ENCODE data around the gene LRTM1. TPM values are rescaled to one million over a fixed set of nuclear protein-coding genes. Genes with fewer than 3 reads are reported as not detected.

The LRTM1 gene
- total RNA-seq, 1 experiment from 2014 or later: not detected

DNA sequence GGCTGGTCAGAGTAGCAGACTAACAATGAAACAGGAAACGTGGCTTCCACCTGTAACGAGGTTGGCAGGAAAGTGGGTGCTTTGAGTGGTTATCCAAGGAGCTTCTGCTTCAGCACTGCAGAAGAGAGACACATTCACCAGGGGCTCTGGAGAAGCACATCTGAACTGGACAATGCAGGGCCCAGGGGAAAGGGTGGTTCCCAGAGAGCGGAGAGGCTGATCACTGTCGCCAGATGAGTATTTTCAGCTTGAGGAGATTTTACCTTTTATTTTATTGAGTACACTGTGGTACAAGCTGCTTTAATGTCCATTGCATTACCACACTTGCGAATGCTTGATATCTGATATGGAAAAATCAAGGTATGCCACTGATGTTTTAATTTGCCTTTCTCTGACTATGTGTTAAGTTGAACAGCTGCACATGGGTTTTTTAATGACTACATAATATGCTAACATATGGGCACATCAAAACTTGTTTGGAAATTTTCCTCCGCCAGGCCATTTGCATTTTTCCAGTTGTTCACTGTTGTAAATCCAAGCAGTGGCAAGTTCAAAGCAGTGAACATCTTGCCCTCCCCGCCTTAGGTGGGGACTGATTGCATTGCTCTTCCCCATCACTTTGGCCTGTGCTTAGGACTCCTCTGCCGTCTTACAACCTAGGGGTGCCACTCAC is 52.1 kb downstream of the LRTM1 start:
- Histone ChIP-seq H2AK5ac (ENCODE audit: insufficient read length, low read length) (no peak overlapping the region), H3K23ac (ENCODE audit: insufficient read length, low read depth, low read length) (no peak overlapping the region), H2BK5ac (ENCODE audit: insufficient read length, low read length) (no peak overlapping the region), H4K5ac (ENCODE audit: insufficient read length, low read depth, low read length) (no peak overlapping the region), H4K91ac (ENCODE audit: insufficient read length, low read depth, low read length) (no peak overlapping the region), H3K27me3 (ENCODE audit: insufficient read depth, low read length) (no peaks in the 10 kb centered on the region), H3K79me2 (ENCODE audit: insufficient read depth, low read length) (no peaks in the 10 kb centered on the region), H3K79me1 (ENCODE audit: insufficient read depth, low read depth, low read length, poor library complexity, severe bottlenecking) (no peaks in the 10 kb centered on the region), H3K18ac (ENCODE audit: insufficient read length, low read depth, low read length) (no peak overlapping the region), H3K9me3 (ENCODE audit: control insufficient read depth, low read depth, low read length) (no peaks in the 10 kb centered on the region), H3T11ph (ENCODE audit: low read length) (no peak overlapping the region), H3K14ac (ENCODE audit: insufficient read depth, low read length) (no peak overlapping the region), H2BK12ac (ENCODE audit: insufficient read length, low read depth, low read length) (no peak overlapping the region), H4K20me1 (ENCODE audit: control insufficient read depth, insufficient read depth, insufficient read length) (no peaks in the 10 kb centered on the region), H3K9ac (ENCODE audit: extremely low read depth, insufficient read length, low read length) (no peak overlapping the region), H3K27ac (ENCODE audit: insufficient read length, low read depth, low read length) (no peak overlapping the region), H3K4me2 (ENCODE audit: insufficient read depth, insufficient read length, low read length) (no peak overlapping the region), H3K56ac (ENCODE audit: insufficient read length, low read depth, low read length) (no peak overlapping the region), H2BK120ac (ENCODE audit: low read depth, low read length, poor library complexity, severe bottlenecking) (no peak overlapping the region), H3K4me1 (ENCODE audit: insufficient read depth, low read length) (peaks cover 3% of the 10 kb centered on the region; the same call in 1 of the 2 replicates), H3K4ac (ENCODE audit: low read depth, low read length) (no peak overlapping the region), H2BK15ac (ENCODE audit: low read depth, low read length) (no peak overlapping the region), H3K23me2 (ENCODE audit: insufficient read length, low read depth, low read length, poor library complexity, severe bottlenecking) (no peaks in the 10 kb centered on the region), H2BK20ac (ENCODE audit: low read depth, low read length, poor library complexity, severe bottlenecking) (no peak overlapping the region), H4K8ac (replicated peaks; ENCODE audit: insufficient read length, low read depth, low read length) (no peak overlapping the region), H2AFZ (ENCODE audit: low read length) (no peak overlapping the region)
- H3K4me3 Mint-ChIP-seq: no peak overlapping the region
- H3K36me3 Mint-ChIP-seq (ENCODE audit: insufficient read depth in 1 of 3, low read depth in 3 of 3): peaks cover 3 to 4% (median 3%) of the 10 kb centered on the region in 3 experiments; a peak in 2 of 7 replicates
- no CpG with 5 or more reads among the region's 8 CpGs for WGBS (ENCODE audit: extremely low coverage, insufficient read length, low lambda C conversion rate)
- H3K27me3 Mint-ChIP-seq (ENCODE audit: low read depth): no peaks in the 10 kb centered on the region
- no peak for DNase-seq
- H3K27ac Mint-ChIP-seq: 0 out of 7 replicates have a peak overlapping the region, but pooled peaks of 1 of the 3 experiments have one; percentile 55
- TF ChIP-seq CTCF (conservative IDR thresholded peaks at IDR 0.05): no peak
- H3K4me1 Mint-ChIP-seq: peaks cover 27 to 32% of the 10 kb centered on the region in 2 experiments
- no peaks in the 10 kb centered on the region for H3K9me3 Mint-ChIP-seq

All from H9 (cell line).